ENCODE measurements around the gene UBE2E1.

DNA sequence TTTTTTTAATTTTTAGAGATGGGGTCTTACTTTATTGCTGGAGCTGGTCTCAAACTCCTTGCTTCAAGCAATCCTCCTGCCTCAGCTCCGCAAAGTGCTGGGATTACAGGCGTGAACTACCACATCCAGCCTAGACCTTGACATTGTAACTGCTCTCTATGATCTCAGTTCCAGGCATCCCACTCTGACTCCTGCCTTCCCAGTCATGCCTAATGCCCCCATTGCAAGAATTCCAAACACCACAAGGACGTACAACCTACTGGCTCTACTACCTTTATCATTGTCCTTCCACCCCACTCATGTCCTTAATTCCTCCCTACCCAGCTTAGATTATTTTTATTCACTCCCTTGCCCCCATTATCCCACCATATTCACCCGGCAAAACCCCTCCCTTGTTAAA lies 89.4 kb downstream of the UBE2E1 start:
- TF ChIP-seq, protein P1, sequence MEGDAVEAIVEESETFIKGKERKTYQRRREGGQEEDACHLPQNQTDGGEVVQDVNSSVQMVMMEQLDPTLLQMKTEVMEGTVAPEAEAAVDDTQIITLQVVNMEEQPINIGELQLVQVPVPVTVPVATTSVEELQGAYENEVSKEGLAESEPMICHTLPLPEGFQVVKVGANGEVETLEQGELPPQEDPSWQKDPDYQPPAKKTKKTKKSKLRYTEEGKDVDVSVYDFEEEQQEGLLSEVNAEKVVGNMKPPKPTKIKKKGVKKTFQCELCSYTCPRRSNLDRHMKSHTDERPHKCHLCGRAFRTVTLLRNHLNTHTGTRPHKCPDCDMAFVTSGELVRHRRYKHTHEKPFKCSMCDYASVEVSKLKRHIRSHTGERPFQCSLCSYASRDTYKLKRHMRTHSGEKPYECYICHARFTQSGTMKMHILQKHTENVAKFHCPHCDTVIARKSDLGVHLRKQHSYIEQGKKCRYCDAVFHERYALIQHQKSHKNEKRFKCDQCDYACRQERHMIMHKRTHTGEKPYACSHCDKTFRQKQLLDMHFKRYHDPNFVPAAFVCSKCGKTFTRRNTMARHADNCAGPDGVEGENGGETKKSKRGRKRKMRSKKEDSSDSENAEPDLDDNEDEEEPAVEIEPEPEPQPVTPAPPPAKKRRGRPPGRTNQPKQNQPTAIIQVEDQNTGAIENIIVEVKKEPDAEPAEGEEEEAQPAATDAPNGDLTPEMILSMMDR (IDR thresholded peaks at IDR 0.05), result no peak
- TF ChIP-seq POLR2AphosphoS5 (IDR thresholded peaks at IDR 0.05), result no peak
- TF ChIP-seq EP300 (IDR thresholded peaks at IDR 0.05), result no peak
- no peak for TF ChIP-seq POLR2A (IDR thresholded peaks at IDR 0.05; ENCODE audit: low read depth)
